ENCODE measurements around the gene CHRM4. TPM values are rescaled to one million over a fixed set of nuclear protein-coding genes. Genes with fewer than 3 reads are reported as not detected.

CHRM4 gene
- total RNA-seq, 1 donor from 2014 or later: 0.42 TPM

- Mint-ChIP-seq H3K9me3 (ENCODE audit: low read depth) (no peaks in the 10 kb centered on the region), H3K27me3 (ENCODE audit: low read depth) (no peaks in the 10 kb centered on the region), H3K27ac (ENCODE audit: unreplicated experiment) (no peak overlapping the region), H3K4me3 (ENCODE audit: unreplicated experiment) (no peak overlapping the region), H3K4me1 (ENCODE audit: low read depth) (peaks cover 13% of the 10 kb centered on the region), H3K36me3 (ENCODE audit: low read depth) (peaks cover 19% of the 10 kb centered on the region)
- no peak for TF ChIP-seq CTCF (IDR thresholded peaks at IDR 0.05)
- DNase-seq (ENCODE audit: low spot score): no peak
These were observed 13.0 kb upstream of the CHRM4 start for GRCh38 chr11:46404476-46405017.

DNA sequence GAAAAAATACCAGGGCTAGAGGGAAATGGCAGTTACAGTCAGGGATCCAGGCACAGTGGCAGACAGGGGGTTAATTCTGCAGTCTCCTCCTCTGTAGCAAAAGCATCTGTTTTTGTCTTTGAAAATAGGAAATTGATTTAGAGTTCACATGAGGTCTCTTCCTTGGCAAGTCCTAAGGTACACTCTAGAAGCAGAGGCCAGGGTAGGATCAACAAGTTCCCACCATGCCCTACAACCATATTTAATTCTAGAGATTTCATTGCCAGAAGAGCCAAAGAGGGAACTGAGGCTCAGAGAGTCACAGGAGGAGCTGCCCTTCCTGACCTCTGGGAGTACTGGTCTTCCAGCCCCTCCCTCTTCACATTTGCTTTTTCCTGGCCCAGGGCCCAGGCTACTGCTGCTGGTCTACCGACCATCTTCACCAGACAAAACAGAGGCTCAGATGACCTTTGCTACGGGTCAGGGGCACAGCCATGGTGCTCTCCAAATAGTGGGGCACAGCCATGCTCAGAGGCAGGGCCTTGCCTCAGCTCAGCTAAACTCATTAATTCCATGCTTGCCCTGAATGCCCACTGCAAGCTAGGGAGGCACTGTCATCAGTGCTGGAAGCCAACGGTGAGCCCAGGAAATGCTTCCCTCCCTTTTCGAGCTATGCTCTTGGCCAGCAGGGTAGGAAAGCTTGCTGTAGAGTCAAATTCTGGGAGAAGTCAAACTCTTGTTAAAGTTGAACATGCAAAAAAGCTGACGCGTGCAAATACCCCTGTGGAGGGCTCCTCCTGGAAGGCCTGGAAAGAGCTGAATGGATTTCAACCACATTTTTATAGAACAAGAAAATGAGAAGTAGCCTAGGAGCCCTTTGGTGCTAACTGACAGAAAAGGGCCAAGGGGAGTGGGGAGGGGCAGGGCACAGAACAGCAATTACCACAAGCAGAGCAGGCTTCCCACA, 11.7 kb upstream of the CHRM4 start:
- DNase-seq (ENCODE audit: low spot score): no peak

GRCh38 chr11:46397526-46397925, 6.0 kb upstream of the CHRM4 start:
- DNase-seq (ENCODE audit: low spot score): no peak
- Mint-ChIP-seq H3K4me3 (ENCODE audit: unreplicated experiment) (no peak overlapping the region), H3K36me3 (ENCODE audit: low read depth) (peaks cover 11% of the 10 kb centered on the region), H3K27ac (ENCODE audit: unreplicated experiment) (no peak overlapping the region), H3K27me3 (ENCODE audit: low read depth) (no peaks in the 10 kb centered on the region), H3K4me1 (ENCODE audit: low read depth) (peaks cover 7% of the 10 kb centered on the region), H3K9me3 (ENCODE audit: low read depth) (no peaks in the 10 kb centered on the region)
- no peak for TF ChIP-seq CTCF (IDR thresholded peaks at IDR 0.05)

More for the DNA sequence above, 11.7 kb upstream of the CHRM4 start:
- Mint-ChIP-seq H3K27me3 (ENCODE audit: low read depth) (no peaks in the 10 kb centered on the region), H3K36me3 (ENCODE audit: low read depth) (peaks cover 16% of the 10 kb centered on the region), H3K4me3 (ENCODE audit: unreplicated experiment) (no peak overlapping the region), H3K4me1 (ENCODE audit: low read depth) (peaks cover 13% of the 10 kb centered on the region), H3K9me3 (ENCODE audit: low read depth) (no peaks in the 10 kb centered on the region), H3K27ac (ENCODE audit: unreplicated experiment) (no peak overlapping the region)
- no peak for TF ChIP-seq CTCF (IDR thresholded peaks at IDR 0.05)

DNA sequence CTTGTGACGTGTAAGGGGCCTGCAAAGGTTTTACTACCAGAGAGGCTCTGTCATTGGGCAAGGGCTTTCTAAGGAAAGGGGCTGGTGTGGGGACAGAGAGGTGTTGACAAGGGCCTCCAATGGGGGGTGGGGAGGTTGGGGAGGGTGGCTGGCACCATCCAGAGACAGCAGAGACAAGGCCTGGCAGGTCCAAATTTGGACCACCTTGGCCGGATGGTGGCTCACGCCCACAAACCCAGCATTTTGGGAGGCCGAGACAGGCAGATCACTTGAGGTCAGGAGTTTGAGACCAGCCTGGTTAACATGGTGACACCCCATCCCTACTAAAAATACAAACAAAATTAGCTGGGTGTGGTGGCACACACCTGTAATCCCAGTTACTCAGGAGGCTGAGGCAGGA, 2.2 kb upstream of the CHRM4 start:
- peaks cover 8% of the 10 kb centered on the region for H3K36me3 Mint-ChIP-seq (ENCODE audit: low read depth)
- H3K4me3 Mint-ChIP-seq (ENCODE audit: unreplicated experiment): no peak overlapping the region
- peaks cover 5% of the 10 kb centered on the region for H3K27me3 Mint-ChIP-seq (ENCODE audit: low read depth)
- no peak for TF ChIP-seq CTCF (IDR thresholded peaks at IDR 0.05)
- H3K4me1 Mint-ChIP-seq (ENCODE audit: low read depth): peaks cover 25% of the 10 kb centered on the region
- no peak for DNase-seq (ENCODE audit: low spot score)
- no peaks in the 10 kb centered on the region for H3K9me3 Mint-ChIP-seq (ENCODE audit: low read depth)
- H3K27ac Mint-ChIP-seq (ENCODE audit: unreplicated experiment): no peak overlapping the region

DNA sequence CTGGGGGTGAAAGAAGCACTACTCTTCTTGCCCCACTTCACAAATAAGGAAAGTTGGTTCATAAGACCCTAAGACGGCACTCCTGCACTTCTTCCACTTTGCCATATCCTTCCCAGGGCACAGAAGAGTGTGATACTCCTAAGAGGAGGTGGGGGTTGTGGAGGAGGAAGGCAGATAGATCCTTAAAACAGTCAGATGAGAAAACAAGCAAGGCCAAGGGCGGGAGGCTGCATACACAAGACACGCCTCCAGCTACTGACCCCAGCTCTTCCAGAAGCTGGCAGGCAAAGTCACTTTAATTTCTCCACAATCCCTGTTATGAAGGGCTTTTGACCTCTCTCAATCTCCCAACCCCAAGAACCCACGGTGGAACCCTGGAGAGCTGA, 1.6 kb upstream of the CHRM4 start:
- Mint-ChIP-seq H3K27ac (ENCODE audit: unreplicated experiment) (no peak overlapping the region), H3K9me3 (ENCODE audit: low read depth) (no peaks in the 10 kb centered on the region)

More for the DNA sequence above, 1.6 kb upstream of the CHRM4 start:
- no peak for TF ChIP-seq CTCF (IDR thresholded peaks at IDR 0.05)
- peaks cover 7% of the 10 kb centered on the region for H3K27me3 Mint-ChIP-seq (ENCODE audit: low read depth)
- H3K4me3 Mint-ChIP-seq (ENCODE audit: unreplicated experiment): peak overlapping the region; percentile 84
- DNase-seq (ENCODE audit: low spot score): no peak
- H3K4me1 Mint-ChIP-seq (ENCODE audit: low read depth): peaks cover 28% of the 10 kb centered on the region
- H3K36me3 Mint-ChIP-seq (ENCODE audit: low read depth): peaks cover 8% of the 10 kb centered on the region

All from chondrocyte (in vitro differentiated cells).